ENCODE measurements around the gene PARD3B. TPM values are rescaled to one million over a fixed set of nuclear protein-coding genes. Genes with fewer than 3 reads are reported as not detected.

Gene PARD3B
- total RNA-seq, 2 donors from 2014 or later: 15.0 to 17.8 TPM

- 75 to 77% methylated on average over 4 of the region's 4 CpGs for WGBS, 2 donors
- ATAC-seq: no peak
- intact Hi-C loops (cut with DNase I): no loop called here
- TF ChIP-seq CTCF (IDR thresholded peaks at IDR 0.05) (no peak), POLR2A (IDR thresholded peaks at IDR 0.05) (no peak)
- Histone ChIP-seq H3K4me1 (no peaks in the 10 kb centered on the region), H3K27me3 (no peaks in the 10 kb centered on the region), H3K4me3 (no peak overlapping the region), H3K27ac (no peak overlapping the region), H3K36me3 (replicated peaks in 1 of 2; ENCODE audit: insufficient read depth in 1 of 2, low read depth in 2 of 2) (no peaks in the 10 kb centered on the region), H3K9me3 (no peaks in the 10 kb centered on the region)
- DNase-seq: no peak
Observed at GRCh38 chr2:204510709-204511420, 34.4 kb upstream of the PARD3B start.

GRCh38 chr2:204514439-204514838 lies 30.8 kb upstream of the PARD3B start:
- Histone ChIP-seq H3K4me3 (no peak overlapping the region), H3K4me1 (no peaks in the 10 kb centered on the region), H3K36me3 (replicated peaks in 1 of 2; ENCODE audit: insufficient read depth in 1 of 2, low read depth in 2 of 2) (no peaks in the 10 kb centered on the region), H3K27me3 (no peaks in the 10 kb centered on the region), H3K27ac (no peak overlapping the region), H3K9me3 (no peaks in the 10 kb centered on the region)
- DNase-seq (no peak), ATAC-seq (no peak)
- intact Hi-C loops (cut with DNase I): no loop called here
- WGBS, 2 donors: 86 to 99% methylated on average over 2 of the region's 2 CpGs
- TF ChIP-seq POLR2A (IDR thresholded peaks at IDR 0.05) (no peak), CTCF (IDR thresholded peaks at IDR 0.05) (no peak)

- 63 to 74% methylated on average over 3 of the region's 3 CpGs for WGBS, 2 donors
- intact Hi-C loops (cut with DNase I): no loop called here
- no peak overlapping the region for H3K4me3 ChIP-seq
Observed at GRCh38 chr2:204515416-204515815, 29.9 kb upstream of the PARD3B start.

GRCh38 chr2:204517154-204517553 lies 28.1 kb upstream of the PARD3B start:
- no peak for ATAC-seq
- 81 to 88% methylated on average over 5 of the region's 5 CpGs for WGBS, 2 donors
- intact Hi-C loops (cut with DNase I): no loop called here
- no peaks in the 10 kb centered on the region for H3K9me3 ChIP-seq
- H3K27me3 ChIP-seq: no peaks in the 10 kb centered on the region
- H3K36me3 ChIP-seq (replicated peaks in 1 of 2; ENCODE audit: insufficient read depth in 1 of 2, low read depth in 2 of 2): no peaks in the 10 kb centered on the region
- no peak overlapping the region for H3K27ac ChIP-seq
- no peak overlapping the region for H3K4me3 ChIP-seq
- no peak for DNase-seq
- TF ChIP-seq CTCF (IDR thresholded peaks at IDR 0.05) (no peak), POLR2A (IDR thresholded peaks at IDR 0.05) (no peak)
- no peaks in the 10 kb centered on the region for H3K4me1 ChIP-seq

More at GRCh38 chr2:204515416-204515815, 29.9 kb upstream of the PARD3B start:
- no peaks in the 10 kb centered on the region for H3K4me1 ChIP-seq
- DNase-seq: no peak
- no peaks in the 10 kb centered on the region for H3K36me3 ChIP-seq (replicated peaks in 1 of 2; ENCODE audit: insufficient read depth in 1 of 2, low read depth in 2 of 2)
- no peaks in the 10 kb centered on the region for H3K27me3 ChIP-seq
- H3K27ac ChIP-seq: no peak overlapping the region
- no peaks in the 10 kb centered on the region for H3K9me3 ChIP-seq
- TF ChIP-seq POLR2A (IDR thresholded peaks at IDR 0.05): no peak
- TF ChIP-seq CTCF (IDR thresholded peaks at IDR 0.05): no peak
- no peak for ATAC-seq
